Measurements from ENCODE around the gene RNF123. TPM values are rescaled to one million over a fixed set of nuclear protein-coding genes. Genes with fewer than 3 reads are reported as not detected.

Gene RNF123
- total and polyA plus RNA-seq, 2 donors (not counting 1 experiment from before 2014, with no cell fraction given), result 51.8 to 69.0 TPM

DNA sequence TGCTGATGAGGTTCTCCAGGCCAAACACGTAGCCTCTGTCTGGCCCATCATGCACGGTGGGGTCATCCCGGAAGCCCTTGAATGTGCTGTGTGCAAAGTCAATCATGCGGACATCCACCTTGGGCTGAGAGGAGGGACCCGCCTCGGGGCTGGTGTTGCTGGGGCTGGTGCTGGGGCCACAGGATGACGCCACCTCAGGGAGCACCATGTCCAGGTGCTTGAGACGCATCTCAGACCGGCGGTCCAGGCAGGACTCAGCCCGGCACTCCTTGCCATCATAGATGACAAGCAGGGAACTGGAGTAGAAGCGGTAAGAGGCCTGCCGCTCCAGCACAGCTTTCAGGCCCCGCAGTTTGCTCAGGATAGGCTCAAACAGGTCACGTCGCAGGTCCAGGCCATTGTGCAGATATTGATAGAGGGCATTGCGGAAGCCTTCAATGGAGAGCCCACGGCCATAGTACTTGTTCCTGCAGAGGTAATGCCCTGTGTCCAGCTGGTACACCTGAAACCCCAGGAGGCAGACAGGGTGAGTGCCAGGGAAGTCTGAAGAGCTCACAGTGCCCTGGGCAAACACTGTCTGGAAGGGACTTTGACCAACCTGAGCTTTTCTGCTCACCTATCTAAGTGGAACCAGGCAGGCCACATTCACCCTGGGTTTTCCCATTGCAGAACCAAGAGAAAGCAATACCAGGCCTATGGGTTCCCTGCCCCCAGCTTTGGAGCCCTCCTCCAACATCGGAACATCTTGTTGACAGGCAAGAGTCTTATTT is 38.0 kb downstream of the RNF123 start:
- Histone ChIP-seq H3K9me3 (ENCODE audit: control extremely low read depth in 1 of 3, control insufficient read depth in 2 of 3, insufficient read depth in 1 of 3, low read length in 2 of 3) (no peaks in the 10 kb centered on the region), H3K9ac (ENCODE audit: low read length) (no peak overlapping the region), H3K27ac (ENCODE audit: low read length in 2 of 2) (peak overlapping the region; percentile 63 to 100), H3K4me1 (ENCODE audit: control insufficient read depth in 2 of 2, insufficient read depth in 2 of 2, low read length in 2 of 2) (peaks cover 25 to 49% of the 10 kb centered on the region in 2 donors), H3K4me3 (ENCODE audit: control extremely low read depth in 1 of 5, extremely low read depth in 1 of 5, insufficient read depth in 1 of 5, low read depth in 2 of 5, low read length in 4 of 5) (no peak overlapping the region), H4K20me1 (ENCODE audit: control insufficient read depth, insufficient read depth, low read length, poor library complexity, severe bottlenecking) (no peaks in the 10 kb centered on the region), H2AFZ (ENCODE audit: insufficient read depth, low read depth, low read length, poor library complexity, severe bottlenecking) (no peak overlapping the region), H3K79me2 (ENCODE audit: control insufficient read depth, insufficient read depth, low read length) (no peaks in the 10 kb centered on the region), H3K4me2 (replicated peaks; ENCODE audit: low read depth, low read length, poor library complexity, severe bottlenecking) (peak overlapping the region; percentile 35), H3K27me3 (replicated peaks in 1 of 4; ENCODE audit: control extremely low read depth in 1 of 4, control insufficient read depth in 3 of 4, insufficient read depth in 4 of 4, low read length in 3 of 4) (no peaks in the 10 kb centered on the region), H3K36me3 (replicated peaks in 1 of 2; ENCODE audit: control extremely low read depth in 1 of 2, control insufficient read depth in 1 of 2, extremely low read depth in 1 of 2, insufficient read depth in 2 of 2, low read length in 1 of 2) (peaks cover 0 to 43% of the 10 kb centered on the region in 2 experiments)
- Mint-ChIP-seq H3K27me3 (no peaks in the 10 kb centered on the region), H3K9me3 (ENCODE audit: insufficient read depth) (no peaks in the 10 kb centered on the region), H3K4me1 (peaks cover 41% of the 10 kb centered on the region), H3K27ac (peak overlapping the region; percentile 97), H3K4me3 (no peak overlapping the region)
- ChIA-PET CTCF (interaction anchor here (1.1 kb wide), 1 partner anchor 78 kb away, joined by 3 read pairs; no protein-coding TSS in a partner anchor), POLR2A (no interaction called here)
- 83% methylated on average over 19 of the region's 19 CpGs for WGBS (ENCODE audit: insufficient coverage)
- DNase-seq (peak; percentile 50), ATAC-seq (ENCODE audit: low read depth) (no peak)
- TF ChIP-seq EZH2 (IDR thresholded peaks at IDR 0.05; ENCODE audit: borderline replicate concordance, insufficient read depth, low read depth, low read length, poor library complexity, severe bottlenecking), result no peak
- TF ChIP-seq, protein P1, sequence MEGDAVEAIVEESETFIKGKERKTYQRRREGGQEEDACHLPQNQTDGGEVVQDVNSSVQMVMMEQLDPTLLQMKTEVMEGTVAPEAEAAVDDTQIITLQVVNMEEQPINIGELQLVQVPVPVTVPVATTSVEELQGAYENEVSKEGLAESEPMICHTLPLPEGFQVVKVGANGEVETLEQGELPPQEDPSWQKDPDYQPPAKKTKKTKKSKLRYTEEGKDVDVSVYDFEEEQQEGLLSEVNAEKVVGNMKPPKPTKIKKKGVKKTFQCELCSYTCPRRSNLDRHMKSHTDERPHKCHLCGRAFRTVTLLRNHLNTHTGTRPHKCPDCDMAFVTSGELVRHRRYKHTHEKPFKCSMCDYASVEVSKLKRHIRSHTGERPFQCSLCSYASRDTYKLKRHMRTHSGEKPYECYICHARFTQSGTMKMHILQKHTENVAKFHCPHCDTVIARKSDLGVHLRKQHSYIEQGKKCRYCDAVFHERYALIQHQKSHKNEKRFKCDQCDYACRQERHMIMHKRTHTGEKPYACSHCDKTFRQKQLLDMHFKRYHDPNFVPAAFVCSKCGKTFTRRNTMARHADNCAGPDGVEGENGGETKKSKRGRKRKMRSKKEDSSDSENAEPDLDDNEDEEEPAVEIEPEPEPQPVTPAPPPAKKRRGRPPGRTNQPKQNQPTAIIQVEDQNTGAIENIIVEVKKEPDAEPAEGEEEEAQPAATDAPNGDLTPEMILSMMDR (IDR thresholded peaks at IDR 0.05), result no peak
- intact Hi-C loops (cut with micrococcal nuclease), result no loop called here

DNA sequence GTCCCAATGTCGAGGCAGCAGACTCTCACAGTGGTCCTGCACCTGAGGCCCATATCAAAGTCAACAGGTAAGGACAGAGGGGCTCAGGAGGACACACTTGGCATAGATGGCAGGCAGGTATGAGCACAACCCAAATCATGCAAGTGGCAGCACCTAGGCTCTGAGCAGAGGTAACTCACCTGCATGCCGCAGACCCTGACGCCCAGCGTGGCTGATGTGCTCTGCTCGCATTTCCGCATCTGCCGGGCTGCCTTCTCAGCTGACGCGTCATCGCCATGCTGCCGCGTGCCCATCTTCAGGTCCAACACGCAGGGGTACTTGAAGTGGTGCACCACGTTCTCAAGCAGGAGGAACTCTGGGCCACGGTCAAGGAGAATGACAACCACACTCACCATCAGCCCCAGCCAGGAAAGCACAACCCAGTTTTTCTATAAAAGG is 38.6 kb downstream of the RNF123 start:
- ChIA-PET CTCF (no interaction called here), POLR2A (no interaction called here)
- intact Hi-C loops (cut with micrococcal nuclease), result no loop called here
- Histone ChIP-seq H4K20me1 (ENCODE audit: control insufficient read depth, insufficient read depth, low read length, poor library complexity, severe bottlenecking) (no peaks in the 10 kb centered on the region), H3K79me2 (ENCODE audit: control insufficient read depth, insufficient read depth, low read length) (no peaks in the 10 kb centered on the region), H2AFZ (ENCODE audit: insufficient read depth, low read depth, low read length, poor library complexity, severe bottlenecking) (no peak overlapping the region), H3K36me3 (replicated peaks in 1 of 2; ENCODE audit: control extremely low read depth in 1 of 2, control insufficient read depth in 1 of 2, extremely low read depth in 1 of 2, insufficient read depth in 2 of 2, low read length in 1 of 2) (peaks cover 0 to 43% of the 10 kb centered on the region in 2 experiments), H3K9ac (ENCODE audit: low read length) (no peak overlapping the region), H3K9me3 (ENCODE audit: control extremely low read depth in 1 of 3, control insufficient read depth in 2 of 3, insufficient read depth in 1 of 3, low read length in 2 of 3) (no peaks in the 10 kb centered on the region), H3K27me3 (replicated peaks in 1 of 4; ENCODE audit: control extremely low read depth in 1 of 4, control insufficient read depth in 3 of 4, insufficient read depth in 4 of 4, low read length in 3 of 4) (no peaks in the 10 kb centered on the region), H3K4me3 (ENCODE audit: control extremely low read depth in 1 of 5, extremely low read depth in 1 of 5, insufficient read depth in 1 of 5, low read depth in 2 of 5, low read length in 4 of 5) (no peak overlapping the region), H3K27ac (ENCODE audit: low read length in 2 of 2) (peak overlapping the region in 1 of 2 donors; percentile 100), H3K4me1 (ENCODE audit: control insufficient read depth in 2 of 2, insufficient read depth in 2 of 2, low read length in 2 of 2) (peaks cover 19 to 43% of the 10 kb centered on the region in 2 donors), H3K4me2 (replicated peaks; ENCODE audit: low read depth, low read length, poor library complexity, severe bottlenecking) (no peak overlapping the region)
- no peak for DNase-seq
- no peak for ATAC-seq (ENCODE audit: low read depth)
- peaks cover 35% of the 10 kb centered on the region for H3K4me1 Mint-ChIP-seq
- WGBS (ENCODE audit: insufficient coverage), result 99% methylated on average over 12 of the region's 15 CpGs
- no peak for TF ChIP-seq EZH2 (IDR thresholded peaks at IDR 0.05; ENCODE audit: borderline replicate concordance, insufficient read depth, low read depth, low read length, poor library complexity, severe bottlenecking)
- peak overlapping the region; percentile 97 for H3K27ac Mint-ChIP-seq
- no peak overlapping the region for H3K4me3 Mint-ChIP-seq
- H3K27me3 Mint-ChIP-seq, result no peaks in the 10 kb centered on the region
- H3K9me3 Mint-ChIP-seq (ENCODE audit: insufficient read depth), result no peaks in the 10 kb centered on the region
